Placental epithelial cell (primary cell): ENCODE measurements around the gene PPP1R37. TPM values are rescaled to one million over a fixed set of nuclear protein-coding genes. Genes with fewer than 3 reads are reported as not detected.

ENCODE experiments used
- small RNA-seq: library from RNA; depleted of rRNA; stranded (forward); fragments of <200 nt; gene quantifications from one replicate; pipeline ENCODE3, GENCODE V24; 2012
- total RNA-seq: library from RNA; depleted of rRNA; stranded (reverse); fragments of >200 nt; gene quantifications from 2 replicates; pipeline ENCODE4 v1.2.3, GENCODE V29; 2012

The PPP1R37 gene, protein sequence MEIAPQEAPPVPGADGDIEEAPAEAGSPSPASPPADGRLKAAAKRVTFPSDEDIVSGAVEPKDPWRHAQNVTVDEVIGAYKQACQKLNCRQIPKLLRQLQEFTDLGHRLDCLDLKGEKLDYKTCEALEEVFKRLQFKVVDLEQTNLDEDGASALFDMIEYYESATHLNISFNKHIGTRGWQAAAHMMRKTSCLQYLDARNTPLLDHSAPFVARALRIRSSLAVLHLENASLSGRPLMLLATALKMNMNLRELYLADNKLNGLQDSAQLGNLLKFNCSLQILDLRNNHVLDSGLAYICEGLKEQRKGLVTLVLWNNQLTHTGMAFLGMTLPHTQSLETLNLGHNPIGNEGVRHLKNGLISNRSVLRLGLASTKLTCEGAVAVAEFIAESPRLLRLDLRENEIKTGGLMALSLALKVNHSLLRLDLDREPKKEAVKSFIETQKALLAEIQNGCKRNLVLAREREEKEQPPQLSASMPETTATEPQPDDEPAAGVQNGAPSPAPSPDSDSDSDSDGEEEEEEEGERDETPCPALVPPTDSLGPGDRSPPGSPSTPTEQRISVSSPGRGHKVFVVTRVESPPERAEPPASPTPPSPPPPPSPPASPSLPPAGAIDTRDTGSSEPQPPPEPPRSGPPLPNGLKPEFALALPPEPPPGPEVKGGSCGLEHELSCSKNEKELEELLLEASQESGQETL
- 34.2 and 42.2 TPM in 2 replicates for total RNA-seq

GRCh38 chr19:45092747-45093678, at the start of gene PPP1R37:
TSS of gene PPP1R37 (plus strand) at chr19:45093179. CDS start at chr19:45093326, 147 bp downstream.

GRCh38 chr19:45076029-45076850, 16.7 kb upstream of the PPP1R37 start, which contains the start of gene ZNF296:
TSS of gene ZNF296 (minus strand) at chr19:45076478. CDS start at chr19:45076373, 105 bp downstream.

GRCh38 chr19:45079063-45079910, 13.7 kb upstream of the PPP1R37 start, which contains the start of gene GEMIN7:
TSS of gene GEMIN7 (plus strand) at chr19:45079260. CDS start at chr19:45090115, 10,855 bp downstream.

DNA sequence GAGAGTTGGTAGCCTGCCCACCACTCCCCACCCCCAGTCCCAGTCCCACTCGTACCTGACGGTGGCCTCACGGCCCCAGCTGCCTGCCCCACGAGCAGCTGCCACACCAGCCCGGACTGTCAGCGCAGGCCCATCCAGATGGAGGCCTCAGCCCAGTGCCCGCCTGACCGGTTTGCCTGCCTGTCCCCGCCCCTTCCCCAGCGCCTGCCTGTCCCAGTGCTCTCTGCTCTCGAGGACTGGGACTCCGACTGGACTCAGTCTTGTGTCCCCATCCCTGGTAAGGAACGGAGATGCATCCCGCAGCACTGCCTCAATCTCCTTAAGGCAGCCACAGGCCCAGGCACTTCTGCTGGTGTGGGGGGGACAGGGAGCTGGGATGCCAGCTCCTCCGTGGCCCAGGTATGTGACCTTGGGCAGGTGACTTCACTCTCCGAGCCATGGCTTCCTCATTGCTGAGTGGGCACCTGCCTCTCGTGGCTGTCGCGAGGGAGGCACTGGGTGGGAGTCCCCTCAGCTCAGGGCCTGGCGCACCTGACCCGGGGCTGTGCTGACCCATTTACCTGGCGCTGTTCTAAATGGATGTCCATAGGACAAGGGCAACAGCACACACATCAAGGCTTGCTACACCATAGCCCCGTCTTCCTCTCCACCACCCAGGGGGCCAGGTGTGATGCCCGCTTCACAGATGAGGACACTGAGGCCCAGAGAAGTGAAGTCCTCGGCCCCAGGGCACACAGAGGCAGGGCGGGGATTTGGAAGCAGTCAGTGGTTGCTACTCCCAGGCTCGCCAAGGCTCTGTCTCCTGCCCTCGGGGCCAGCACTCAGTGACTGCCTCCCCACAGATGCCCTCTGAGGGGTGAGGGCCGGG, 68.1 kb downstream of the PPP1R37 start, which contains the start of gene NKPD1:
NKPD1 (minus strand) TSS at position 113 of the 868 bp plus-strand sequence. CDS start 832 bp downstream, outside the sequence.

DNA sequence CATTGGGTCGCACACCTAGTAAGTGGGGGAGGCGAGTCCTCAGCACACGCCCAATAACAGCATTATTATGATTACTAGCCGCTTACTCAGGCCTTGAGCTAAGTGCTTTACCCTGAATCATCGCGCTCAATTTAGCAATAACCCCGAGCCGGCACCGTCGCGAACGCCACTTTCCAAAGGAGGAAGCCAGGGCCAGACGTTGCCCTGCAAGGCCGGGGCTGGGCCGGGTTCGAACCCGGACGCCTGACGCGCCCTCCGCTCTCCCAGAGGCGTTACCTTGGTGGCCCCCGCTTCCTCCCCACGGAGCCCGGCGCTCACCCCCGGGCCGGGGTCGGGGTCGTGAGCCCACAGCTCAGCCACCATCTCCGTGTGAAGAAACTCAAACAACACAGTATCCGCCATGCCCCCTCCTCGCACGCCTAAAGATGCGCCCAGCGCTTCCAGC, 84.9 kb downstream of the PPP1R37 start, which contains the start of gene TRAPPC6A:
TRAPPC6A (minus strand) TSS at position 421 of the 445 bp plus-strand sequence; CDS start at position 402, 19 bp downstream.

GRCh38 chr19:45178262-45179071, 85.5 kb downstream of the PPP1R37 start, which contains the start of gene BLOC1S3:
TSS of gene BLOC1S3 (plus strand) at chr19:45178784. CDS start at chr19:45179297, 513 bp downstream.

Small RNA genes lying within 50 kb of the gene (small RNA-seq; reads per million reads assigned to genes)
- not detected for gene RNU6-611P

Other genes starting within 250 kb of the PPP1R37 start
- 97.9 and 98.9 TPM in 2 replicates for gene NECTIN2, start 246.9 kb upstream of the PPP1R37 start, total RNA-seq
- gene TOMM40, start 201.9 kb upstream of the PPP1R37 start, total RNA-seq: 20.0 and 50.5 TPM in 2 replicates
- gene APOE, start 187.4 kb upstream of the PPP1R37 start, total RNA-seq: 3.9 and 22.0 TPM in 2 replicates
- 0.79 TPM in 1 of 2 replicates, not detected in the other for gene APOC1, start 178.6 kb upstream of the PPP1R37 start, total RNA-seq
- gene APOC4, start 150.9 kb upstream of the PPP1R37 start, total RNA-seq: not detected in 2 replicates
- gene APOC2, start 147.1 kb upstream of the PPP1R37 start, total RNA-seq: not detected in 2 replicates
- gene CLPTM1, start 137.8 kb upstream of the PPP1R37 start, total RNA-seq: 52.4 and 63.6 TPM in 2 replicates
- 2.4 and 3.8 TPM in 2 replicates for gene RELB, start 91.7 kb upstream of the PPP1R37 start, total RNA-seq
- 23.3 and 23.6 TPM in 2 replicates for gene CLASRP, start 54.1 kb upstream of the PPP1R37 start, total RNA-seq
- gene ZNF296, start 16.7 kb upstream of the PPP1R37 start, total RNA-seq: 0.43 and 0.79 TPM in 2 replicates
- gene GEMIN7, start 13.9 kb upstream of the PPP1R37 start, total RNA-seq: 20.4 and 36.9 TPM in 2 replicates
- 2.9 and 5.9 TPM in 2 replicates for gene NKPD1, start 67.8 kb downstream of the PPP1R37 start, total RNA-seq
- gene TRAPPC6A, start 85.1 kb downstream of the PPP1R37 start, total RNA-seq: 9.9 and 27.5 TPM in 2 replicates
- gene BLOC1S3, start 85.6 kb downstream of the PPP1R37 start, total RNA-seq: 5.9 and 6.8 TPM in 2 replicates
- gene EXOC3L2, start 152.2 kb downstream of the PPP1R37 start, total RNA-seq: 0.11 TPM in 1 of 2 replicates, not detected in the other
- gene MARK4, start 158.1 kb downstream of the PPP1R37 start, total RNA-seq: 8.9 and 18.1 TPM in 2 replicates
- not detected in 2 replicates for gene CKM, start 229.7 kb downstream of the PPP1R37 start, total RNA-seq
- gene KLC3, start 247.6 kb downstream of the PPP1R37 start, total RNA-seq: 33.4 and 39.1 TPM in 2 replicates